GM06990 (cell line): Measurements from ENCODE around the gene ABCC12.

Experiments used
- DNase-seq: peaks from one replicate; pipeline ENCODE4 v3.0.0-alpha.2; 2011; ENCODE audit not compliant: insufficient read length; ENCODE audit errors: extremely low read depth
- H3K27me3 ChIP-seq: replicated peaks from 2 replicates; pipeline ENCODE4 v1.6.0; 2011; ENCODE audit warnings: low read length; ENCODE audit not compliant: control insufficient read depth, insufficient read depth
- H3K36me3 ChIP-seq: 2 replicates; pipeline ENCODE4 v1.5.1; 2011; ENCODE audit warnings: low read length; ENCODE audit not compliant: control insufficient read depth, insufficient read depth
- H3K4me3 ChIP-seq: replicated peaks from 2 replicates; pipeline ENCODE4 v1.5.1; 2011; ENCODE audit warnings: low read depth, mild to moderate bottlenecking, control low read depth, low read length
- TF ChIP-seq, protein P1 (sequence below): IDR thresholded peaks from 2 replicates; pipeline ENCODE4 v1.5.1; 2011; ENCODE audit warnings: low read length, control low read depth, mild to moderate bottlenecking, inconsistent platforms; ENCODE audit not compliant: insufficient read depth, poor library complexity, severe bottlenecking

Gene ABCC12

DNA sequence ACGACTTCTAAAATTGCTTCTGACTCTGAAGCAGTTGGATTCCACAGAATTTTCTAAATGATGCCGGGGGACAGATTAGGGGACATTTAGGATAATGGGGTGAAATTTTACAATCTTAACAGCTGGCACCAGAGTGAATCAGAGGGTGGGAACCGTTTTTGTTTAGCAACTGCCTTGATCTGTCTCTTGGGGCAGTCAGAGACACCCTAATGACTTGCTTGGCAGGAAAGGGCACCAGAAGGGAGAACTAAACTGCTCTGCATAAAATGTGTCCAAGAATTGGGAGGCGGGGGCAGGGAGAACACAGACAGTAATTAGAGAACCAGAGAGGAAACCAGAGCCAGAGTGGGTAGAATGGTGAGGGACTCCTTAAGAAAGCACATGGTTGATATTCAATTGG, 6.1 kb upstream of the ABCC12 start:
- DNase-seq: no peak
- TF ChIP-seq, protein P1, sequence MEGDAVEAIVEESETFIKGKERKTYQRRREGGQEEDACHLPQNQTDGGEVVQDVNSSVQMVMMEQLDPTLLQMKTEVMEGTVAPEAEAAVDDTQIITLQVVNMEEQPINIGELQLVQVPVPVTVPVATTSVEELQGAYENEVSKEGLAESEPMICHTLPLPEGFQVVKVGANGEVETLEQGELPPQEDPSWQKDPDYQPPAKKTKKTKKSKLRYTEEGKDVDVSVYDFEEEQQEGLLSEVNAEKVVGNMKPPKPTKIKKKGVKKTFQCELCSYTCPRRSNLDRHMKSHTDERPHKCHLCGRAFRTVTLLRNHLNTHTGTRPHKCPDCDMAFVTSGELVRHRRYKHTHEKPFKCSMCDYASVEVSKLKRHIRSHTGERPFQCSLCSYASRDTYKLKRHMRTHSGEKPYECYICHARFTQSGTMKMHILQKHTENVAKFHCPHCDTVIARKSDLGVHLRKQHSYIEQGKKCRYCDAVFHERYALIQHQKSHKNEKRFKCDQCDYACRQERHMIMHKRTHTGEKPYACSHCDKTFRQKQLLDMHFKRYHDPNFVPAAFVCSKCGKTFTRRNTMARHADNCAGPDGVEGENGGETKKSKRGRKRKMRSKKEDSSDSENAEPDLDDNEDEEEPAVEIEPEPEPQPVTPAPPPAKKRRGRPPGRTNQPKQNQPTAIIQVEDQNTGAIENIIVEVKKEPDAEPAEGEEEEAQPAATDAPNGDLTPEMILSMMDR: no peak
- Histone ChIP-seq H3K36me3 (no peaks in the 10 kb centered on the region), H3K4me3 (no peak overlapping the region), H3K27me3 (no peaks in the 10 kb centered on the region)

DNA sequence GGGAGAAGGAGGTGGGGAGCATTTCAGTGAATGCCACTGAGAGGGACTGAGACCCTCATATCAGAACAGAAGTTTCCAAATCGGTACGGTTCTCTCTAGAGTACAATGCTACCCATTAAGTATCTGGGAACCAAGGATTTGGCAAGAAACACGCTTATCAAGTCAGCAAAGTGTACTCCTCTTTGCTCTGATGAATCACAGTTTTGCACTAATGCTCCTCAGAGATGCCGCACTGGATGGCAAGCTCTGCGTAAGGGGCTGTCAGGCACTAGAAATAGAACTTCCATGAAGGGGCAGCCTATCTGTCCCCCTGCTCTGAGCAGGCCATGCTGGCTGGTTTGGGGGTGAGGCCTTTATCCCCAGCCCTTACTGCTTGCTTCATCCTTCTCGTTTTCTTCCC, 4.8 kb upstream of the ABCC12 start:
- no peaks in the 10 kb centered on the region for H3K27me3 ChIP-seq
- TF ChIP-seq, protein P1: no peak
- H3K36me3 ChIP-seq: no peaks in the 10 kb centered on the region
- DNase-seq: no peak
- no peak overlapping the region for H3K4me3 ChIP-seq

GRCh38 chr16:48158296-48158695, 2.5 kb upstream of the ABCC12 start:
- DNase-seq: peak; percentile 25
- TF ChIP-seq, protein P1: no peak
- Histone ChIP-seq H3K36me3 (no peaks in the 10 kb centered on the region), H3K27me3 (no peaks in the 10 kb centered on the region; the same call in 1 of the 2 replicates), H3K4me3 (no peak overlapping the region)

GRCh38 chr16:48157794-48158193, 2.0 kb upstream of the ABCC12 start:
- DNase-seq: no peak
- H3K4me3 ChIP-seq: no peak overlapping the region
- TF ChIP-seq, protein P1: no peak
- no peaks in the 10 kb centered on the region; the same call in 1 of the 2 replicates for H3K27me3 ChIP-seq
- H3K36me3 ChIP-seq: no peaks in the 10 kb centered on the region

- H3K36me3 ChIP-seq: no peaks in the 10 kb centered on the region
- TF ChIP-seq, protein P1: no peak
- no peak overlapping the region for H3K4me3 ChIP-seq
- no peaks in the 10 kb centered on the region; the same call in 1 of the 2 replicates for H3K27me3 ChIP-seq
- DNase-seq: no peak
These were observed 1.5 kb upstream of the ABCC12 start for GRCh38 chr16:48157302-48157701.

DNA sequence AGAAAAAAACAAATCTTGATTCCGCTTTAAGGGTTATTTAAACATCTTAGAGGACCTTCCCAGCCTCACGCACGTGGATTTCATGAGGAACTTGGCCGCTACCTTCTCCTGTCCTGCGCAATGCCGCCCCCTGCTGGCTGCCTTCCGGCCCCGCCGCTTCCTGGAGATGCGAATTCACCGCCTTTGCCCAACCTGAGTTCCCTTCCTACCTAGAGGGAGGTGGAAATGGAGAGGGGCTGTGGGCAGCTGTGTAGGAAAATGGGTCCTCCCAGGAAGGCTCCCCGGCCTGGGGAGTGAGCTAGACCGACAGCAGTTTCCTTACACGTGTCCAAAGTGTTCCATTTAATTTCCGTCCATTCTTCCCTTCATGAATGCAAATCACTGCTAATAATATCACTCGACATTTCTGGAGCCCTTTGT, 1.0 kb upstream of the ABCC12 start:
- no peak overlapping the region for H3K4me3 ChIP-seq
- H3K36me3 ChIP-seq: no peaks in the 10 kb centered on the region
- TF ChIP-seq, protein P1: peak; percentile 97
- H3K27me3 ChIP-seq: no peaks in the 10 kb centered on the region; the same call in 1 of the 2 replicates
- DNase-seq: peak; percentile 75
